GM18505 (cell line): ENCODE results near the gene EIF4H.
"Not testable (repeated sequence)": the region's sequence is repeated elsewhere in the genome, so short reads cannot be mapped to it uniquely, and the experiment has no call there.

Experiments used
- ATAC-seq: cut with Tn5 transposase; IDR thresholded peaks from one replicate; pipeline ENCODE4 v1.9.1; 2021; ENCODE audit not compliant: unreplicated experiment
- POLR2A ChIP-seq: IDR thresholded peaks from 4 replicates; pipeline ENCODE4 v1.6.1; 2011; ENCODE audit warnings: borderline replicate concordance; ENCODE audit not compliant: insufficient read depth, insufficient read length; ENCODE audit errors: extremely low read depth

The EIF4H gene

GRCh38 chr7:74157605-74158004 is 16.6 kb upstream of the EIF4H start:
- ATAC-seq = no peak
- no peak for TF ChIP-seq POLR2A

GRCh38 chr7:74164985-74165456 is 9.1 kb upstream of the EIF4H start:
- no peak for TF ChIP-seq POLR2A
- no peak for ATAC-seq

- no peak for TF ChIP-seq POLR2A
- no peak for ATAC-seq
These were observed 8.1 kb upstream of the EIF4H start for GRCh38 chr7:74165867-74166593.

GRCh38 chr7:74167324-74167723 is 6.8 kb upstream of the EIF4H start:
- not testable (repeated sequence) for ATAC-seq

GRCh38 chr7:74173074-74173473 is 1.1 kb upstream of the EIF4H start:
- ATAC-seq = no peak
- peak; percentile 43 for TF ChIP-seq POLR2A

- TF ChIP-seq POLR2A = no peak
- ATAC-seq = no peak
These were observed 678 bp upstream of the EIF4H start for GRCh38 chr7:74173491-74173865.

- TF ChIP-seq POLR2A = no peak
- ATAC-seq = peak; percentile 30
These were observed 488 bp downstream of the EIF4H start for GRCh38 chr7:74174606-74175082.

- ATAC-seq = no peak
- TF ChIP-seq POLR2A = no peak
These were observed 1.2 kb downstream of the EIF4H start for GRCh38 chr7:74175340-74175739.

GRCh38 chr7:74176555-74176954 is 2.4 kb downstream of the EIF4H start:
- TF ChIP-seq POLR2A = no peak
- no peak for ATAC-seq

GRCh38 chr7:74178632-74179031 is 4.5 kb downstream of the EIF4H start:
- no peak for TF ChIP-seq POLR2A
- no peak for ATAC-seq

GRCh38 chr7:74179935-74180604 is 5.9 kb downstream of the EIF4H start:
- no peak for ATAC-seq

GRCh38 chr7:74180866-74181265 is 6.7 kb downstream of the EIF4H start:
- ATAC-seq = no peak
- no peak for TF ChIP-seq POLR2A

More at GRCh38 chr7:74179935-74180604, 5.9 kb downstream of the EIF4H start:
- TF ChIP-seq POLR2A = no peak

GRCh38 chr7:74181821-74182220 is 7.7 kb downstream of the EIF4H start:
- no peak for ATAC-seq
- TF ChIP-seq POLR2A = no peak

GRCh38 chr7:74182453-74183090 is 8.4 kb downstream of the EIF4H start:
- TF ChIP-seq POLR2A = no peak
- ATAC-seq = no peak
